HL-60 (cell line): Measurements from ENCODE around the gene CYP24A1.
"Not testable (repeated sequence)": the region's sequence is repeated elsewhere in the genome, so short reads cannot be mapped to it uniquely, and the experiment has no call there.

Source experiments
- DNase-seq, 2 experiments: peaks; one replicate each; pipeline ENCODE4 v3.0.0-alpha.2; 2010 to 2020; ENCODE audit warnings: low read depth in 1 of 2, low spot score in 1 of 2
- H3K27ac ChIP-seq: fragments of 250-450 bp; sonication (Bioruptor Pico); replicated peaks from 2 replicates; pipeline ENCODE4 v1.5.1; 2020; ENCODE audit warnings: mild to moderate bottlenecking, moderate library complexity
- H3K27me3 ChIP-seq: fragments of 250-450 bp; sonication (Bioruptor Pico); 2 replicates; pipeline ENCODE4 v1.5.1; 2021; ENCODE audit warnings: mild to moderate bottlenecking, moderate library complexity; ENCODE audit not compliant: insufficient read depth, poor library complexity, severe bottlenecking
- H3K4me3 ChIP-seq: replicated peaks from 2 replicates; pipeline ENCODE4 v1.5.1; 2011; ENCODE audit warnings: mild to moderate bottlenecking, control low read depth, low read length; ENCODE audit not compliant: insufficient read depth
- GABPA ChIP-seq: IDR thresholded peaks from 2 replicates; pipeline ENCODE4 v1.6.1; 2012; ENCODE audit warnings: low read depth
- POLR2AphosphoS5 ChIP-seq: IDR thresholded peaks from 2 replicates; pipeline ENCODE4 v1.6.1; 2012; ENCODE audit warnings: low read depth
- REST ChIP-seq: IDR thresholded peaks from 2 replicates; pipeline ENCODE4 v1.6.1; 2012; ENCODE audit warnings: low read depth; ENCODE audit not compliant: insufficient replicate concordance
- SPI1 ChIP-seq: IDR thresholded peaks from 2 replicates; pipeline ENCODE4 v1.6.1; 2012; ENCODE audit warnings: low read depth, mild to moderate bottlenecking, borderline replicate concordance
- TF ChIP-seq, protein P1 (sequence below): IDR thresholded peaks from one replicate; pipeline ENCODE4 v1.5.1; 2011; ENCODE audit warnings: low read length, control low read depth, inconsistent platforms; ENCODE audit not compliant: insufficient read depth

CYP24A1 gene

DNA sequence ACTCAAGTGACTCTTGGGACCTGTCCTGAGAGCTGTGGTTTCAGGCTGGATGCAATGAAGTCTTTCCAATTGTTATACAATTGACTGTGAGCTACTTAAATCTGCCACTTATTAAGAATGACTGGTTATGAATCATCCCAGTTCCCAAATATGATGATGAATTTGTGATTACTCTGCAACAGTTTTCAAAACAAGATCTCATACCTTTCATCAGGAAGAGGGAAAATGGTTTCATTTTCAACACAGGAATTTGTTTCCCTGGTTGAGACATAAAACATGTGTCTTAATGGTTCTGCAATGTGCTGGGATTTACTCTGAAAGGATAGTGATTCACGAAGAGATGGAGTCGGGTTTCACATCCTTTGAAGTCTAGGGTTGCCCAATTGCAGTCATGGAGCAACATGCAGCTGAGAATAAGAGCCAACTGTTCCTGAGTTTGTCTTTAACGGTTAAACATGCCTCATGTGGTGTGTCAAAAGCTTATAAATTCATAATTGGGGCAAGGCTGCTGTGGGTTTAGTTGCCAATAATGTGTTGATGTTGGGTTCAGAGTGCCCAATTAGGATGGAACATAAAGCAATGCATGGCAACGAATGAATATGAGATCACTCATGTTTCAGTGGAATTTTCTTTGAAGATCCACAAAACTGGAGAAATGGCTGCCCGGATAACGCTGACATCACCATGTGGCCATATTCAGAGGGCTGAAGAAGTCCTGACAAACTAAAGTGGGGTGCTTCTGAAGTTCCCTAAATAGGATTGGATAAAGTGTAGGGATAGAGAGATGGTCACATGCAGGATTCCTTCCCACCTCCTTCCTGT is 41.0 kb downstream of the CYP24A1 start:
- H3K27ac ChIP-seq, result no peak overlapping the region
- TF ChIP-seq SPI1, result no peak
- TF ChIP-seq, protein P1, sequence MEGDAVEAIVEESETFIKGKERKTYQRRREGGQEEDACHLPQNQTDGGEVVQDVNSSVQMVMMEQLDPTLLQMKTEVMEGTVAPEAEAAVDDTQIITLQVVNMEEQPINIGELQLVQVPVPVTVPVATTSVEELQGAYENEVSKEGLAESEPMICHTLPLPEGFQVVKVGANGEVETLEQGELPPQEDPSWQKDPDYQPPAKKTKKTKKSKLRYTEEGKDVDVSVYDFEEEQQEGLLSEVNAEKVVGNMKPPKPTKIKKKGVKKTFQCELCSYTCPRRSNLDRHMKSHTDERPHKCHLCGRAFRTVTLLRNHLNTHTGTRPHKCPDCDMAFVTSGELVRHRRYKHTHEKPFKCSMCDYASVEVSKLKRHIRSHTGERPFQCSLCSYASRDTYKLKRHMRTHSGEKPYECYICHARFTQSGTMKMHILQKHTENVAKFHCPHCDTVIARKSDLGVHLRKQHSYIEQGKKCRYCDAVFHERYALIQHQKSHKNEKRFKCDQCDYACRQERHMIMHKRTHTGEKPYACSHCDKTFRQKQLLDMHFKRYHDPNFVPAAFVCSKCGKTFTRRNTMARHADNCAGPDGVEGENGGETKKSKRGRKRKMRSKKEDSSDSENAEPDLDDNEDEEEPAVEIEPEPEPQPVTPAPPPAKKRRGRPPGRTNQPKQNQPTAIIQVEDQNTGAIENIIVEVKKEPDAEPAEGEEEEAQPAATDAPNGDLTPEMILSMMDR, result no peak
- TF ChIP-seq GABPA, result no peak
- no peak for TF ChIP-seq POLR2AphosphoS5
- no peak for TF ChIP-seq REST
- H3K4me3 ChIP-seq, result no peak overlapping the region
- peaks cover 5% of the 10 kb centered on the region for H3K27me3 ChIP-seq
- DNase-seq, result peak in 1 of 2 experiments; percentile 85

DNA sequence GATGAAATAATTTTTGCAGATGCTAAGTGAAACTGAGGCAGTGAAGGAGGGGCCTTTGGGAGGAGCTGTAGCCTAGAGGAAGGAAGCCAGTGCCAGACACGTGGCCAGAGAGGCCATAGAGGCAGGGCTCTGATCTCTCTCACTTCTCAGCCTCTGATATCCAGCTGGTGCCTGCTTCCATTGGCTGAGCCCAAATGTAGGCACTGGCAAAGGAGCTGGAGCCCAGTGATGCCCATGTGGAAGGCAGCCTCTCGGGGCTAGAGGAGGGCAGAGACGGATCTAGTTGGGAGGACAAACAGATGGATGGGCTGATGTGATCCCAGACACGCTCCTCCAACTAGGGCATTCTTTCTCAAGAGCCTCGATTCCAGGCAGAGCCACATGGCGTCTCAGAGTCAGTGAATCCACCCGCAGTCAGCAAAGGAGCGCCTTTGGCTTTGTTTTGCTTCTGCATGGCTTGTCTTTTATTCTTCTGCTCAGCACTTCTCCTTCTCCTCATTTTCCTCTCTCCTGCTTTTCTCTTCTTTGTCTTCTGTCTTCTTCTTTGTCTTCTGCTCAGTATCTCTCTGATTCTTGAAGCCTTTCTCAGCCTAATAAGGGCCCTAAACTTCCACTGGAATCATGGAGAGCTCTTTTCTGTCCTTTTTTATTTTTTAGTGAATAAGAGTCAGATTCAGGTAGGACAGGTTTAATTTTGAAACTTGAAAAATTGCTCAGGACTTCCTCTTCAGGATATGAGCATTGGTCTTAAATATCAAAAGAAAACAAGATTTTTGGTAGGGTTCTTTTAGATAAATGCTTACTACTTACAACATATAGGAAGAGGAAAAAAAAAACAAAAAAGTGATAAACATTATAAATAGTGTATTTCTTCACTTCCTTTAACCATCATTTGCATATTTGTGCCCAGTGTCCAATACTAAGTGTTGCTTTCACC is 41.8 kb downstream of the CYP24A1 start:
- DNase-seq, result no peak
- H3K27ac ChIP-seq, result no peak overlapping the region
- peaks cover 5% of the 10 kb centered on the region for H3K27me3 ChIP-seq
- TF ChIP-seq GABPA (no peak), SPI1 (no peak), REST (no peak), POLR2AphosphoS5 (no peak)
- TF ChIP-seq, protein P1, result no peak
- no peak overlapping the region for H3K4me3 ChIP-seq

- H3K4me3 ChIP-seq, H3K27me3 ChIP-seq, DNase-seq, H3K27ac ChIP-seq: not testable (repeated sequence)
These were observed 42.7 kb downstream of the CYP24A1 start for GRCh38 chr20:54131125-54131524.

- Histone ChIP-seq H3K4me3 (no peak overlapping the region), H3K27ac (no peak overlapping the region), H3K27me3 (no peaks in the 10 kb centered on the region)
- DNase-seq, result no peak
- TF ChIP-seq GABPA (no peak), POLR2AphosphoS5 (no peak), SPI1 (no peak), REST (no peak)
- TF ChIP-seq, protein P1, result no peak
These were observed 44.4 kb downstream of the CYP24A1 start for GRCh38 chr20:54129350-54129749.
